Trophoblast cell (in vitro differentiated cells and primary cell): ENCODE data around the gene COL13A1.

Source experiments
- DNase-seq, 2 donors: peaks; one replicate each; pipeline ENCODE4 v3.0.0-alpha.2; 2016
- H2AFZ ChIP-seq: 2 replicates; pipeline ENCODE4 v1.6.1; 2013; ENCODE audit warnings: low read length, moderate library complexity, mild to moderate bottlenecking; ENCODE audit not compliant: insufficient read depth, poor library complexity
- H2AK5ac ChIP-seq: 2 replicates; pipeline ENCODE4 v1.6.1; 2013; ENCODE audit warnings: mild to moderate bottlenecking, low read length
- H2BK120ac ChIP-seq: 2 replicates; pipeline ENCODE4 v1.6.1; 2013; ENCODE audit warnings: low read length, mild to moderate bottlenecking, moderate library complexity; ENCODE audit not compliant: insufficient read depth, poor library complexity
- H2BK12ac ChIP-seq: 2 replicates; pipeline ENCODE4 v1.6.1; 2013; ENCODE audit warnings: mild to moderate bottlenecking, low read length, moderate library complexity
- H2BK5ac ChIP-seq: 2 replicates; pipeline ENCODE4 v1.6.1; 2013; ENCODE audit warnings: low read length, low read depth, moderate library complexity, mild to moderate bottlenecking; ENCODE audit not compliant: poor library complexity
- H3K14ac ChIP-seq: 2 replicates; pipeline ENCODE4 v1.6.1; 2013; ENCODE audit warnings: mild to moderate bottlenecking, low read length
- H3K18ac ChIP-seq: 2 replicates; pipeline ENCODE4 v1.6.1; 2013; ENCODE audit warnings: mild to moderate bottlenecking, low read length
- H3K23ac ChIP-seq: 2 replicates; pipeline ENCODE4 v1.6.1; 2013; ENCODE audit warnings: low read length
- H3K27ac ChIP-seq: 2 replicates; pipeline ENCODE4 v1.5.1; 2013; ENCODE audit warnings: low read depth, mild to moderate bottlenecking, inconsistent platforms, low read length, moderate library complexity
- H3K27me3 ChIP-seq: 2 replicates; pipeline ENCODE4 v1.6.1; 2013; ENCODE audit warnings: inconsistent platforms, mild to moderate bottlenecking, low read length, moderate library complexity; ENCODE audit not compliant: insufficient read depth
- H3K36me3 ChIP-seq, 2 experiments: 1 replicate in 1 of 2; 2 replicates in 1 of 2; pipeline ENCODE4 v1.6.1; 2013; ENCODE audit warnings: low read length in 2 of 2, mild to moderate bottlenecking in 2 of 2, moderate library complexity in 1 of 2; ENCODE audit not compliant: insufficient read depth in 2 of 2, control insufficient read depth in 1 of 2
- H3K4ac ChIP-seq: 2 replicates; pipeline ENCODE4 v1.6.1; 2013; ENCODE audit warnings: low read depth, mild to moderate bottlenecking, low read length, moderate library complexity
- H3K4me1 ChIP-seq, 2 experiments: 1 replicate in 1 of 2; 2 replicates in 1 of 2; pipeline ENCODE4 v1.6.1; 2013; ENCODE audit warnings: low read length in 2 of 2, mild to moderate bottlenecking in 2 of 2, moderate library complexity in 1 of 2; ENCODE audit not compliant: insufficient read depth in 2 of 2, control insufficient read depth in 1 of 2
- H3K4me2 ChIP-seq: 2 replicates; pipeline ENCODE4 v1.6.1; 2013; ENCODE audit warnings: inconsistent platforms, mild to moderate bottlenecking, low read length, moderate library complexity
- H3K4me3 ChIP-seq: 2 replicates; pipeline ENCODE4 v1.5.1; 2013; ENCODE audit warnings: mild to moderate bottlenecking, low read depth, low read length, inconsistent platforms
- H3K79me1 ChIP-seq: one replicate; pipeline ENCODE4 v1.6.1; 2013; ENCODE audit warnings: low read length
- H3K79me2 ChIP-seq: 2 replicates; pipeline ENCODE4 v1.6.1; 2013; ENCODE audit warnings: low read length, mild to moderate bottlenecking; ENCODE audit not compliant: control insufficient read depth, insufficient read depth, poor library complexity
- H3K9ac ChIP-seq: 2 replicates; pipeline ENCODE4 v1.6.1; 2013; ENCODE audit warnings: mild to moderate bottlenecking, low read length
- H3K9me3 ChIP-seq: 2 replicates; pipeline ENCODE4 v1.6.1; 2013; ENCODE audit warnings: low read depth, mild to moderate bottlenecking, control low read depth, inconsistent platforms, low read length; ENCODE audit not compliant: insufficient read depth
- H4K12ac ChIP-seq: 2 replicates; pipeline ENCODE4 v1.6.1; 2013; ENCODE audit warnings: low read depth, mild to moderate bottlenecking, low read length, moderate library complexity
- H4K8ac ChIP-seq: 2 replicates; pipeline ENCODE4 v1.6.1; 2013; ENCODE audit warnings: low read depth, mild to moderate bottlenecking, low read length, moderate library complexity
- H4K91ac ChIP-seq: one replicate; pipeline ENCODE4 v1.6.1; 2013; ENCODE audit warnings: low read depth, mild to moderate bottlenecking, low read length, moderate library complexity
- WGBS: extraction: QIAGEN DNeasy Blood & Tissue Kit; methylation state at CpG from one replicate; pipeline ENCODE4 v1.1.7; 2013; ENCODE audit warnings: missing lambda C conversion rate; ENCODE audit not compliant: insufficient read length, insufficient coverage; ENCODE audit errors: extremely low coverage; 5-methylcytosine and 5-hydroxymethylcytosine counted together

COL13A1 gene

GRCh38 chr10:69913606-69914382 lies 112.1 kb downstream of the COL13A1 start:
- Histone ChIP-seq H3K79me2 (no peaks in the 10 kb centered on the region), H3K4ac (no peak overlapping the region), H3K27ac (no peak overlapping the region), H3K14ac (no peak overlapping the region), H3K18ac (no peak overlapping the region), H3K9ac (no peak overlapping the region), H4K12ac (no peak overlapping the region), H3K79me1 (no peaks in the 10 kb centered on the region), H4K8ac (no peak overlapping the region), H2AK5ac (no peak overlapping the region), H2AFZ (no peak overlapping the region), H3K4me2 (no peak overlapping the region), H3K9me3 (no peaks in the 10 kb centered on the region), H3K36me3 (no peaks in the 10 kb centered on the region), H2BK5ac (no peak overlapping the region), H3K4me1 (no peaks in the 10 kb centered on the region), H3K27me3 (no peaks in the 10 kb centered on the region), H3K23ac (no peak overlapping the region), H3K4me3 (no peak overlapping the region), H4K91ac (no peak overlapping the region), H2BK120ac (no peak overlapping the region), H2BK12ac (no peak overlapping the region)
- no CpG with 5 or more reads among the region's 13 CpGs for WGBS
- DNase-seq: no peak

GRCh38 chr10:69914398-69915214 lies 112.9 kb downstream of the COL13A1 start:
- no peak overlapping the region for H2AFZ ChIP-seq
- H2BK120ac ChIP-seq: no peak overlapping the region
- H4K91ac ChIP-seq: no peak overlapping the region
- no peak overlapping the region for H2BK12ac ChIP-seq
- H3K18ac ChIP-seq: no peak overlapping the region
- no peaks in the 10 kb centered on the region for H3K27me3 ChIP-seq
- no peak overlapping the region for H3K23ac ChIP-seq
- H3K4me1 ChIP-seq: no peaks in the 10 kb centered on the region
- no peak overlapping the region for H3K4me3 ChIP-seq
- no CpG with 5 or more reads among the region's 13 CpGs for WGBS
- no peaks in the 10 kb centered on the region for H3K79me1 ChIP-seq
- DNase-seq: peak; percentile 27 to 62
- no peak overlapping the region for H3K9ac ChIP-seq
- no peak overlapping the region for H3K4ac ChIP-seq
- H3K79me2 ChIP-seq: no peaks in the 10 kb centered on the region
- no peaks in the 10 kb centered on the region for H3K9me3 ChIP-seq
- no peak overlapping the region for H3K14ac ChIP-seq
- H3K36me3 ChIP-seq: no peaks in the 10 kb centered on the region
- no peak overlapping the region for H4K12ac ChIP-seq
- H4K8ac ChIP-seq: no peak overlapping the region
- no peak overlapping the region for H2AK5ac ChIP-seq
- H3K4me2 ChIP-seq: no peak overlapping the region
- H3K27ac ChIP-seq: no peak overlapping the region
- H2BK5ac ChIP-seq: no peak overlapping the region

GRCh38 chr10:69915215-69915560 lies 113.5 kb downstream of the COL13A1 start:
- H3K9me3 ChIP-seq: no peaks in the 10 kb centered on the region
- H3K9ac ChIP-seq: no peak overlapping the region
- H3K4ac ChIP-seq: no peak overlapping the region
- no peaks in the 10 kb centered on the region for H3K36me3 ChIP-seq
- no peak overlapping the region for H3K27ac ChIP-seq
- no peak overlapping the region for H3K18ac ChIP-seq
- no peak overlapping the region for H2AK5ac ChIP-seq
- H3K79me1 ChIP-seq: no peaks in the 10 kb centered on the region
- no peak overlapping the region for H2AFZ ChIP-seq
- no peaks in the 10 kb centered on the region for H3K79me2 ChIP-seq
- H2BK5ac ChIP-seq: no peak overlapping the region
- no peak overlapping the region for H4K91ac ChIP-seq
- no peak for DNase-seq
- WGBS: no CpG with 5 or more reads among the region's 3 CpGs
- no peak overlapping the region for H3K4me2 ChIP-seq
- no peaks in the 10 kb centered on the region for H3K27me3 ChIP-seq
- H4K8ac ChIP-seq: no peak overlapping the region
- no peak overlapping the region for H3K14ac ChIP-seq
- H3K4me1 ChIP-seq: no peaks in the 10 kb centered on the region
- no peak overlapping the region for H2BK120ac ChIP-seq
- no peak overlapping the region for H3K23ac ChIP-seq
- H2BK12ac ChIP-seq: no peak overlapping the region
- H3K4me3 ChIP-seq: no peak overlapping the region
- H4K12ac ChIP-seq: no peak overlapping the region

DNA sequence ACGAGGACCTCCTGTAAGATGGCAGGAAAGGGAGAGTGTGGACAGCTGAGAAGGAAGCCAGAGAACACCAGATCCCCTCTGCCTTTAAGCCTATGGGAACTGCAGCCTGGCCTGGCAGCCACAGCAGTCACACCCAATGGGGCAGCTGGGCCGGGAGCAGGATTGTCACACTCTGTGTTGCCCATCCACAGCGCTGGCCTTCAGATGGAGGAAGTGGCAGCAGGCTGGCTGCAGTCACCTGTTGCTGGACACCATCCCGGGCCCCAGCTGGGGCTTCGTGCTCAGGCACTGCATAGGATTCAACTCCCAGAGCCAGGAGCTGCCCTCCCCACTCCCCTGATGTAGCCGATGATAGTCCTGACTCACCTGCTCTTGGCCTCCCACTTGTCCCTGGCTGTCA lies 114.4 kb downstream of the COL13A1 start:
- no peak overlapping the region for H2AK5ac ChIP-seq
- H2AFZ ChIP-seq: no peak overlapping the region
- H3K4me2 ChIP-seq: no peak overlapping the region
- no peak overlapping the region for H3K4ac ChIP-seq
- no peaks in the 10 kb centered on the region for H3K4me1 ChIP-seq
- no peaks in the 10 kb centered on the region for H3K79me1 ChIP-seq
- no peak for DNase-seq
- no peak overlapping the region for H4K91ac ChIP-seq
- H4K12ac ChIP-seq: no peak overlapping the region
- no peak overlapping the region for H3K4me3 ChIP-seq
- H3K9ac ChIP-seq: no peak overlapping the region
- WGBS: no CpG with 5 or more reads among the region's 6 CpGs
- no peak overlapping the region for H2BK5ac ChIP-seq
- no peak overlapping the region for H3K27ac ChIP-seq
- H3K9me3 ChIP-seq: no peaks in the 10 kb centered on the region
- H3K18ac ChIP-seq: no peak overlapping the region
- H2BK120ac ChIP-seq: no peak overlapping the region
- no peak overlapping the region for H3K14ac ChIP-seq
- H3K79me2 ChIP-seq: no peaks in the 10 kb centered on the region
- no peaks in the 10 kb centered on the region for H3K27me3 ChIP-seq
- H3K36me3 ChIP-seq: no peaks in the 10 kb centered on the region
- H2BK12ac ChIP-seq: no peak overlapping the region
- H4K8ac ChIP-seq: no peak overlapping the region
- no peak overlapping the region for H3K23ac ChIP-seq
